Cerebellar nuclear complex (tissue), 1 donor: ENCODE results near the gene COPS8.

Experiments
- DNase-seq, 2 experiments: peaks; one replicate each; lab custom pipeline; 2025; lab: John Stamatoyannopoulos, UW

Gene COPS8

DNA sequence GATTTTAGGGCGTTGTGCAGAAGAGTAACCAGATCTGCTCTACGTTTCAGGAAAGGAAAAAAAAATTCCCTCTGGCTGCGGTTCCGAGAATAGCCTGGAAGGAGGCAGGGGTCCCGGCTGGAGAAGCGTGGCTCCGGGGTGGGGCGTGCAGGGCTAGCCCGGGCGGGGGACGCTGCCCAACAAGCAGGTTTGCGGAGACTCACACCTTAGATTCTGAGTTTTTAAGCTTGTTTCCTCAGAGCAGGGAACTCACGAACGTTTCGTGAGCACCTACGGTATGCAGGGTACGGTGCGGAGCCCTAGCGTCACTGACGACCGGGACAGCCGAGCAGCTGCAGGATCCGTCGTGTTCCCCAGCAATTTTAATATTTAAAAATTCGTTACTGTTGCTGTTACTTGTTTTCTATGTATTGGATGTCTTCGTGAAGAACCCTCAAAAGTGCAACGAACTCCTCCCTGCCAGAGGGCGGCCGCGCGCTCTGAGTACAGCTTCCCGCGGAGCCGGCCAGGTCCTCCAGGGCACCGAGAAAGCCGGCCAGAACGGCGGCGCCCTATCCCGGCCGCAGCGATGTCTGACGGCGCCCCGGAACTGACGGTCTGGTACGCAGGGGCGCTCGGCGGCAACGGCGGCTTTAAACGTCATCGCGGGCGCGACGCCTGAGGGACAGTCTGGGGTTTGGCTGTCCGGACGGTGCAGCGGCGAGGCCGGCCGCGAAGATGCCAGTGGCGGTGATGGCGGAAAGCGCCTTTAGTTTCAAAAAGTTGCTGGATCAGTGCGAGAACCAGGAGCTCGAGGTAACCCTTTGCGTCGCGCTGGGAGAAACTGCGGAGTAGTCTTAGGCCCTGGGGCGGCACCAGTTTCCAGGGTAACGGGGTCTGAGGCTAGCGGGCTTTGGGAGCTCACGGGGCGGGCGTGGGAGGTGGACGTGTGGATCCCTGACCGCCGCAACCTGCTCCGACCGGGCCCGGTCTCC lies at the start of gene COPS8:
Gene COPS8, plus strand, starts transcription at position 642 of the 974 bp plus-strand sequence. Its CDS starts 76 bp downstream, at position 718.
- peak; percentile 61 to 93 for DNase-seq

DNA sequence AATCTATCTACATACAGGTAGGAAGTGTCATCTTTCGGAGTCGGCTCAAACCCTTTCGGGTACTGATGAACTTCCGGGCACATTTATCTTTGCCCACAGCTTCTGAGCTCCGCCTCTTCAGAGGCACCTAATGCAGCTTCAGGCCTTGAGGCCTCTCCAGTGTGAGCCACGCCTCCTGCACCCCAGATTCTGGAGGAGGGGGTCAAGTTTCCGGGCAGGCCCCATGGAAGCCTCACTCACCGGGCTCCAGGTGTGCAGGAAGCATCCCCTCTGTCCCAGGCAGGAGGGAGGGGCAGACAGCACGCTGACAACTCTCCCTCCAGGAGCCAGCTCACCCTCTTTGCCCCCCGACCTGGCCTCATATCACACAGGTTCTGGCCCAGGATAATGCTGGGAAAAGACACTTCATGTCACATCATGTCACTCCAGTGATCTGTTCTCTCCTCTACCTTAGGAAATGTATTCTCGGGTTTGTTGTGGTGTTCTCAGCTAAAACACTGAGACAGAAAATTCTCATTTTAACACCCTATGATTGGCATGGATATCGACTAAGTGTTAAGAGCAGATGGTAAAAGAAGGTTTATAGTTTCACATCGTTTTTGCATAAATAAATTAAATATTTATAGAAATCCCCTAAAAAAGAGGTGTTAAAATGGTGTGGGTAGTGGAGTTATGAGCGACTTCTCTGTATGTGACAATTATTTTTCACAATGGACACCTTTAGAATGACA lies 46.2 kb upstream of the COPS8 start:
- no peak for DNase-seq

DNA sequence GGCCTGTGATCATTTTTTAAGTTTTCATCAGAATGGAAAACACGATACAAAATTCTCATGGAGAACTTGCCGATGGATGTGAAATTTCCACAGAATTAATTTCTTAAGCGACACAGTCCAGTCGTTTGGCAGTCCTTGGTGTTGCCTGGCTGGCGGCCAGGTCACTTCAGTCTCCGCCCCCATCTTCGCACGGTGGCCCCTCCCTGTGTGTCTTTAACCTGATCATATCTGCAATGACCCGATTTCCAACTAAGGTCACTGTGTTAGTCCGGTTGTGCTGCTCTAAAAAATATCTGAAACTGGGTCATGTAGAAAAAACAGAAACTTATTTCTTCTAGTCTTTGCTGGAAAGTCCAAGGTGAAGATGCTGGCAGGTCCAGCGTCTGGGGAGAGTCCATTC lies 44.5 kb upstream of the COPS8 start:
- no peak for DNase-seq

DNA sequence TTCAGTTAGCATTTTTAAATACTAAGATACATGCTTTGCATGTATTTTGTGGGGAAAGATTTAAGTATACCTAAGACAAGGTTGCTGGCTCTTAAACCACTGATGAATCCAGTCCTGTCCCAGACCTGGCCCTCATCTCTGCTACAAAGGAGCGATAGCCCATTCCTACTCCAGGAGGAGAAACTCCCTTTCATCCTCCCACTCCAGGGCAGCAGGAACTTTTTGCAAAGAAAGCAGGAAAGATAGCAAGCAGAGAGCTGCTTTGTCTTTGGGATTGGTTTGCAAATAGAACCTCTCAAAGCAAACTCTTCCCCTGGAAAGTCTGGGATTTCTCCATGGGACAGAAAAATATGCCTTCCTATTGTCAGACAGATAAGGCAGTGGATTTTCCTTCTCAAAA lies 43.6 kb upstream of the COPS8 start:
- DNase-seq = no peak

DNA sequence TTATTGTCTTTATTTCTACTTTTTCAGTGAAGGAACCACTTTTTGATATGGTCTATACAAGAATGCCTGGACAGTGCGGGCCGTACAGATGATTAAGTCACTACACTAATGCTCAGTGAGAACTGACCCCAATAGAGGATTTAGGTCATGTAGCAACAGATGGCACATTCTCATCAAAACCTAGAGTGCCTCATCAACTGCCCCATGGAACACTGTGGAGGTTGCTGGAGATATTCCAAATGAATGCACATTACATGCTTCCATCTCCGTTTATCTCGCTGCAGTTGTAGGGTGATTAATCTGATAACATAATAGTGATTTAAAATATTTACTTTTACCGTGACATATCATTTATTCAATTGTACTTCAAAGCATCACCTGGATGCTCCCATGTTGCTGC lies 41.8 kb upstream of the COPS8 start:
- no peak for DNase-seq

DNA sequence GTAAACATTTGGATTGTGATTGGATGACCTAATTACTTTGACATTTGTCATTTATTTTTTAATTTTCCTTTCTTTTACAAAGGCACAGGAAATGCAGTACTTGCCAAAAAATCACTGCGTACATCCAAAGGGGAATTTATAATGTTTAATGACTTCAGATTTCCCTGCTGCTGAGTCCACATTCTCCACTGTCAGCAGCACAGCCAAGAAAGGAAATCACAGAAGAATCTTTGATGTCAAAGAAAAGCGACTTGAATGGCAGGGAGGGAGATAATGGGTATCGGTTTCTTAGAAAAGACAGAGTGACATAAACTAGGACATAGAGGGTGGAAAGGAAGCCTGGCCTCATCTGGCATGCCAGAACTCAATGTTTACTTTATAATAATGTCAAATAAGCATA lies 41.4 kb upstream of the COPS8 start:
- no peak for DNase-seq

DNA sequence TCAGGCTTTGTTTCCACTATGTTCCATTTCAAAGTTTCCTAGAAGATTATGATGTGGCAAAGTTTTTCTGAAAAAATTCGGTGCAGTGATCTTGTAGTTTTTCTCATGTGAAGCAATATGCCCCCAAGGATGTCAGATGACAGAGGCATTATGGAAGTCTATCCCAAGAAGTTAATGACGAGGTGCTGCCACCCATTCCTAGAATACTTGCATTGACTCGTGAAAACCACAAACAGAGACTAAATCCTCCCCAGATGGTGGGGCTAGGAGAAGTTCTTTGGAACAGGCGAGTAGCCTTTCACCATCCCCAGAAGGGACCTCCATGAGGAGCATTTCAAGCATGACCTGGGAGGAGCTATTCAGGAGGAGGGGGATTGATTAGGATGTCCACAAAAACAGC lies 40.2 kb upstream of the COPS8 start:
- DNase-seq = no peak

DNA sequence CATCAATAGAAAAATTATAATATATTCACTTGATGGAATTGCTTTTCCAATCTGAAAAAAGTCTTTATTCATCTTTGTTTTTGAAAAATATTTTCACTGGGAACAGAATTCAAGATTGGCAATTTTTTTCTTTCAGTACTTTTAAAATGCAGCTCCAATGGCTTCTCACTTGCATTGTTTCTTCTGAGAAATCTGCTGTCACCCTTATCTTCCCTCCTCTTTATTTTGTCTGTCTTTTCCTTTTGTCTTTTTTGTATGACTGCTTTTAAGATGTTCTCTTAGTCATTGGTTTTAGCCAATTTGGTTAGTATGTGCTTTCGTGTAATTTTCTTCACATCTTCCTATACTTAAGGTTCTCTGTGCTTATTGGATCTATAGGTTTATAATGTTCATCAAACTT lies 37.1 kb upstream of the COPS8 start:
- DNase-seq = no peak

DNA sequence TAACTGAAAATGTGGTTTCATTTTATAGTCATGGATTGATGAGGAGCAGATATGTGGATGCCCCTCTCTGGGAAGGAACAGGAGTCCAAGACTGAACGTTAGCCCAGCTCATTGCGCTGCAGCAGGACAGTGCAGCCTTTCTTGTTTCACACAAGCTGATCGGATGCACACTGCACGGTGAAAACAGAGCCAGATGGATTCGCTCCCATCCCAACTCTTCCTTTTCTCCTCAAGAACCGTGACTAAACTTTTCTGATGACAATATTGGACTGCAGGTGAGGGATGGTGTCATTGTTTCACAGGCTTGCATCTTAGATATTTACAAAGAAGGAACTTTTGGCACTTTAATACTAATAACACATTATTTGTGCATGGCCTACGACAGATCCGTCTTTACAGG lies 33.8 kb upstream of the COPS8 start:
- no peak for DNase-seq

DNA sequence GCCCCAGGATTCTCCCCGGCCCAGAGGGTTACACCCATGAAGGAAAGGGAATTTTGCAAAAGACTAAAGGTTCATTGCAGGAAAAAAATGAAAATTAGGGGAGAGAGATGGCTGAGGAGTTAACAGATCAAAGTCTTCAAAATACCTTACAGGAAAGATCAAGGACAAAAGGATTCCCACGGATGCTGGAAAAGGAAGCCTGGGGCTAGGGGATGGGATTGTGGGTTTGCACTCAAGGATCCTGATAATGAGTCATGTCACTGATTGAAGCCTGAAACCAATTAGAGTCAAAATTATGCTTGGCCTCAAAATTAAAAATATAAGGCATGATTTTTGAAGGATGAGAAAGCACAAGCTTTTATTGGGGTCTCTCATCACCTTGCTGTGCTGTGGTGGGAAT lies 32.6 kb upstream of the COPS8 start:
- no peak for DNase-seq

DNA sequence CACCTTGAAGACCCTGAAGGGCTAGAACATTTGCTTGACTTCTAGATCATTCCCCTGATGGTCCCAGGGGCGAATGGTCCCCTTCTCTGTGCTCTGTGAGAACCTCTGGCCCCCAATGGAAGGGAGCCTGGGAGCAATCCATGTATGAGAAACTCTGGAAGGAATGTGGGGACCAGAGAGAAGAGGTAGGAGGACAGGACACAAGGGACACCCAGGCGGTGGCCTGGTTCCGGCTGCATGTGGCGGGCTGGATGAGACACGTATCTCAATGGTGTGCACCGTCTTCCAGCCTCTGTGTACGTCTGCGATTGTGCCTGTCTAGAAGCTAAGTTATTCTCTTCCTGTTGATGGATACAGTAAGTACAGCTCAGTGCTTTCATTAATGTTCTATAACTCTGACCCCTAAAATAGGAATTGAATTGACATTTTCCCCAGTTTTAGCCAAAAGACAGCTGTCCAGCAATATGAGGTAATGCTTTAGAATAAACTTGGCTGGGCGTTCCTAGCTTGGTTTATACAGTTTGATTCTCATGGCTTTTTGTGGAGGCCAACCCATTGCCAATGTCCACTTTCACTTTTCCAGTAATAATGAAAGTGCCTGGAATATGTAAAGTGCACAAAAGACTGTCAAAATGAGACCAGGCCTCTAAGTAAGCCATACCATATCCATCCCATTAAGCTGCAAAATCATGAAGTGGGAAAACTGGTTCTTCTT lies 30.1 kb upstream of the COPS8 start:
- no peak for DNase-seq

DNA sequence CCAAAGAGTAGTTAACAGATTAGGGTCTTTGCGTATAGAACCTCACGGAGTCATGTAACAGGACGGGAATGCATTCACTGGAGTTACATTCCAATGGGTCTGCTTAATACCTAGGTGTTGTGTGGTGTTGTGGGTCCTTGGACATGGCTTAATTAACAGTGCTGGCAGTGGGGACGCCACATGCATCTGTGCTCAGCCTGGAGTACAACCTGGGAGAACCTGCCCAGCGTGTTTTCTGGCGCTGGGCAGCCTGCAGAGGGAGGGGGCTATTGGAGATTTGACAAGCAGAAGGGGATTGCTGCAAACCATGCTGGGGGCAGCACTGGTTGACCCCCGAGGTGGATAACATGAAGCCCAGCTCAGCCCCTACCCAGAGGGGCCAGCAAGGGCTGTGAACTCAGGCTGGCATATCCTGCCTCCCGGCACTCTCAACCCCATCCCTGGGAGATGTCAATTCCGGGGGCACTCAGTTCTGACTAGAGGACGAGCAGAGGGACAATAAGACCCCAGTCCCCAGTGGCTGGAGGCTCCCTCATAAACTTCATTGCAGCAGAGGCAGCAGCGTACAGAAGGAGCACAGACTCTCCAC lies 29.3 kb upstream of the COPS8 start:
- DNase-seq = no peak

DNA sequence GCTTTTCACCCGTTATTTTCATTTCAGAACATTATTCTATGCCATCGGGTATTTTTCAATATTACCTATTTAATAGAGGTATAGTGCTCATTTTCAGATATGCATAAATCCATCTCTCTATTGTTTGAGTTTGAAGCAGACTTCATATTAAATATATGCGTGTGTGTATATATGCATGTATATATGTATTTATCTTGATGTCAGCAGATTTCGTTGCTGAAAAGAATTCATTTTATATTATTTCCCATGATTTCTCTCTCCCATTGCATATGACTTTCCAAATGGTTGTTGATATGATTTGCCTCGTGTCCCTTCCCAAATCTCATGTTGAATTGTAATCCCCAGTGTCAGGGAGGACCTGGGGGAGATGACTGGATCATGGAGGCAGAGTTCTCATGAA lies 28.6 kb upstream of the COPS8 start:
- no peak for DNase-seq

DNA sequence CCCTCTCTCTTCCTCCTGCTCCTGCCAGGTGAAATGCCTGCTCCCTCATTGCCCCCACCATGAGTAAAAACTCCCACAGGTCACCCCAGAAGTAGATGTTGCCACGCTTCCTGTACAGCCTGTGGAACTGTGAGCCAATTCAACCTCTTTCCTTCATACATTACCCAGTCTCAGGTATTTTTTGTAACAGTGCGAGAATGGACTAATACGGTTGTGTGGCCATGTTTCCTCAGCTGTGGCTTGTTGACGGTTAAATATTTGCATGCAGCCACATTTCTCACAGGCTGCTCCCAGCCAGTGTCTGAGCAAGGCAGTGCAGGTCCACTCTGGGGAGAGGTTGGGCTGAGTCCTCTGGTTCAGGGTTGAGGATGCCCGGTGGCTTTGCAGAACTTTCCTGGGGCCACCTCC lies 27.8 kb upstream of the COPS8 start:
- DNase-seq = no peak

DNA sequence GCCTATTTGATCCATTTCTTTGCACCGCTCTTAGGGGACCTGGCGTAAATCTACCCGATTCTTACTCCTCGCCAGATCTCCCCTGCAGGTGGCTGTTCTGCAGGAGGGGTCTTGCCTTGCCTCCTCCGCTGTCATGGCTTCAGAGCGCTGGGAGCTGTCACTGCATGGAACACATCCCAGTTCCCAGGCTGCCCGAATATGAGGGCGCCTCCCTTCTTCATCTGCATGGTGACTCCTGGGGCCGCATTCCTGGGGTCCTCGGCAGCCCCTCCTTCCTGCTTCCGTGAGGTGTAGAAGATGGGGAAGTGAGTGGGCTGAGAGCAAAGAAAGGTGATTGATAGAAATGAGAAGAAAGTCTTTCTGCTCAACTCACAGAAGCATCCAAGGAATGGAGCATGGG lies 27.3 kb upstream of the COPS8 start:
- no peak for DNase-seq

DNA sequence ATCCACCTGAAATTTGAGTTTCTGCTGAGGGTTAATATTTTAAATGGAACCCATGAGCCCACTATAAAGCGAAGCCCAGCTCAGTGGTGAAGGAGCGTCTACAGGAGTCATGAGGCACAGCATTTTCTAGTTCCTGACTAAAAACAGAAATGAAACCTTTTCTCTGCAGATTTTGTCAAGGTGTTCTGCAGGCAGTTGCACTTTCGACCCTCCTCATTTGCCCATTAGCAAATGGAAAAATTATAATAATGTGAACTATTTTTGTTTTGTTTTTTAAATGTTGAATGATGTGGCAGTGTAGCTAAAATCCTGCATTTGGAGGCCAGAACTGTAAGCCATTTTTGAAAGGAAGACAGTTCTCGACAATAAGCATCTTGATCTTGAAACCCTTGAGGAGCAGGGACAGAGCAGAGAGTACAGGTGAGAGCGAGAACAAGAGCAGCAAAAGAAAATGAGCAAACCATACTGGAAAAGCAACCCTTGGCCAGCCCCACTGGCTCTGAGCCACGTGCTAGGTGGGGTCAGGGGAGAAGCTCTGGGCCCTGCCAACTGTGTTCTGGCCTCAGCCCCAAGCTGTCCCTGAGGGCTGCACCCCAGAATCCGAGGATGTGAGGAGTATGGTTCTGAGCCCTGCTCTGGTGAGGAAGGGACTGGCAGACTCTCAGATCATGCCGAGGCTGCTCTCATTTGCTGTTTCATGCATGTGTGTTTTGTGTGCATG lies 26.4 kb upstream of the COPS8 start:
- no peak for DNase-seq

DNA sequence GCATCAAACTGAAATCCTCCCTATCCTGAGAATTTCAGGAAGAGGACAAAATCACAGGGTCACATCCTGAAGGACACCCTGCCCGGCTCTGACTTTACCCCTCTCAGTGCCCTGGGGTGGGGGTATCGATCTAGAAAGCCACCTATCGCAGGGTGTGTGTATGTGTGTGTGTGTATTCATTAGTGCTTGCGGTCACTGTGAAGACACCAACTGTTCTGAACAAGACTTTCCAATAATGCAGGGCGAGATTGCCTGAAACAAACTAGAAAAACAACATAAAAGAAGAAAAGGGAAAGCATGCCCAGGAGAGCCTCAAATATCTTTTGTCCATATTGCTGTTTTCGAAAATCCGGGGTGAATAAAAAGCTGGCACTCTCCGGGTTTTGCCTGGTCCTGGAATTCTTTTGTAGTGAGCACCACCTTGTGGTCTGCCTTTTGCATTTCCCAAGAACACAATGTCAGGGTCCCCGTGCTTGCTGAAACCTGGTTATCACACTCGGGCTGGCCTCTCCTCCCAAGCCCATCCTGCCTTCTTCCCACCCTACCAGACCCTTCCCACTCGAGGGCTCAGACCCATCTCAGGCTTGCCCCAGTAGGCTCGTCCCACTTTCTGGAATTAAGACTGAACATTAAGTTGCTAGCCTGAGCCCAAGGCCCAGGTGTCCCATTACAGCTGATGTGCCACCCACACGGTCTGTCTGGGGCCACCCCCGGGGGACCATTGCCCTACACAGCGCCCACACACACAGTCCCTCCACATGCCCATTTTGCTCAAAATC lies 25.0 kb upstream of the COPS8 start:
- peak in 1 of 2 experiments; percentile 13 for DNase-seq

DNA sequence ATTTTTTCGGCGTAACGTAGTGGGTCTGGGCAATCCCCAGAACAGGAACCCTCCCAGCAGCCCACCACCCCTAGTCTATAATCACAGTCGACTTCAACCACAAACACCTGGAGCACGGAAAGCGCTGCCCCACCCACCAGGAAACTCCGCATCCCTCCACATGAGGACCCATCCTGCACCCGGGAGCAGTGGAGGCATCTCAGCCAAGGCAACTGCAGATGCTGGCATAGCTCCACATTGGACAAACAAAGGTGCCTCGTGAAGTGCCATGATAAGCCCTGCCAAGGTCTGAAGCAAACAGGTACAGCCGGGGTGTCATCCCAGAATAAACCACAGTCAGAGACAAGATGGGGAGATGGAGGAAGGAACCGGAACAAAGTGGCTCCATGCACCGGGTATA lies 24.3 kb upstream of the COPS8 start:
- DNase-seq = no peak

DNA sequence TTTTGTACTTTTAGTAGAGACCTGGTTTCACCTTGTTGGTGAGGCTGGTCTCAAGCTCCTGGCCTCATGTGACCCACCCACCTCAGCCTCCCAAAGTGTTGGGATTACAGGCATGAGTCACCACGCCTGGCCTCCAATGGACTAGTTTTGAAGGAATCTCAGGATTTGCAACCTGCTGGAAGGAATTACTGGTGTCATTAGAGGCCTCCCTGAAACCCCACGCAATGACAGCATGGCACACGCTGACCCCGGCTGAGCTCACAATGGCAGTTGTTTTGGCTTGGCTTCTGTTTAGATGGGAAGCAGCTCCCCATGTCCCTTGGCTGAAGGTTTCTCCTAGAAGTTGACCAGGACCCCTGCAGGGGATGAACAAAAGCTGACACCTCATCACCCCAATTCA lies 23.1 kb upstream of the COPS8 start:
- DNase-seq = no peak

DNA sequence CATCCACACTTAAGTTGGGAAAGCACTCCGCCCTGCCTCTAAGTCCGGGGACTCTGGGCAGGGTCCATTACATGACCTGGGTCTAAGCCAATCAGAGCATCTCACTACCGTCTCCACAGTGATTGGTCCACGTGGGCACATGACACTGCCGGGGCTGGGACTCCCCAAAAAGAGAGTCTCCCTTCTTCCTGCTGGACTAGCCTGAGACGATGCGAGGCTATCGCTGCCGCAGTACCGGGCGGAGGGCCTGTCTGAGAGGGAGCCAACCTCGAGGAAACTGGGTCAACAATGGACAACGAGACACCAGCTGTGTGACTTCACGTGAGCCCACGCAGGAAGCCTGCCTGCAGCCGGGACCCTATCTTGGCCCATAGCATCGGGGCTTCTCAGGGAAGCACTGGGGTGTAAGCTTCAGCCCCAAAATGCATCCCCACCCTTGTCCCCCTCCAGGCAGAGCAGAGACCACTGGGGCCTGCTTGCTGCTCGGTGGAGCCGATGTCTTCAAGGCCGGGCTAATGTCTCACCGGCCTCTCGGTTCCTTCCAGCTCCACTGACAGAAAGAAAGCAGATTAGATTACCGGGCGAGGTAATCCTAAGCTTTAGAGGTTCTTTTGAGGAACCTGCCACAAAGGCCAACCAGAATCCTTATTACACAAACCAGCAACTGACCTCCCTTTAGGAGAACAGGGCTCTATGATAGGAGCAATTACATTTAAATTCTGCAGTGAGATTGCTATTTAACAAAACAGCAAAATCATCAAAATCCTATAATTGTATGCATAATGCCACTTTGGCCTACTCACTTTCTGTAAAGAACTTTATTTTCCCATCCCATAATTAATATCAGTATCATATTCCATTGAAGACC lies 21.3 kb upstream of the COPS8 start:
- DNase-seq = no peak
